IPS DF 6.9 (cell line): ENCODE data around the gene TBC1D16.
A peak's percentile ranks its signal among the peaks of the same experiment; 100 is the strongest.
"Not testable (repeated sequence)": the region's sequence is repeated elsewhere in the genome, so short reads cannot be mapped to it uniquely, and the experiment has no call there.

Experiments
- DNase-seq: peaks from one replicate; pipeline ENCODE4 v3.0.0-alpha.2; 2013; ENCODE audit warnings: low read depth, low spot score
- H3K27ac ChIP-seq: one replicate; pipeline ENCODE4 v1.5.1; 2013; ENCODE audit warnings: low read length, control low read depth
- H3K27me3 ChIP-seq: 2 replicates; pipeline ENCODE4 v1.6.1; 2013; ENCODE audit warnings: mild to moderate bottlenecking, low read length; ENCODE audit not compliant: control insufficient read depth, insufficient read depth
- H3K36me3 ChIP-seq: 2 replicates; pipeline ENCODE4 v1.6.1; 2013; ENCODE audit warnings: low read length; ENCODE audit not compliant: control insufficient read depth, insufficient read depth
- H3K4me1 ChIP-seq: 2 replicates; pipeline ENCODE4 v1.6.1; 2013; ENCODE audit warnings: low read length; ENCODE audit not compliant: control insufficient read depth, insufficient read depth
- H3K4me3 ChIP-seq: 2 replicates; pipeline ENCODE4 v1.5.1; 2013; ENCODE audit warnings: mild to moderate bottlenecking, low read length
- H3K9me3 ChIP-seq: 2 replicates; pipeline ENCODE4 v1.6.1; 2013; ENCODE audit warnings: low read length, inconsistent platforms; ENCODE audit not compliant: control insufficient read depth, insufficient read depth
- WGBS: extraction: QIAGEN DNeasy Blood & Tissue Kit; methylation state at CpG from one replicate; pipeline ENCODE4 v1.1.7; 2013; ENCODE audit warnings: mixed read lengths, missing lambda C conversion rate; ENCODE audit not compliant: insufficient read length, insufficient coverage; 5-methylcytosine and 5-hydroxymethylcytosine counted together

Gene TBC1D16

GRCh38 chr17:80053102-80053501, 17.4 kb upstream of the TBC1D16 start:
- WGBS: no CpG with 5 or more reads among the region's 10 CpGs
- Histone ChIP-seq H3K4me3 (no peak overlapping the region), H3K27me3 (no peaks in the 10 kb centered on the region), H3K36me3 (no peaks in the 10 kb centered on the region), H3K4me1 (0 out of 2 replicates have a peak, but pooled peaks cover 1% of the 10 kb centered on the region), H3K9me3 (no peaks in the 10 kb centered on the region), H3K27ac (no peak overlapping the region)
- no peak for DNase-seq

GRCh38 chr17:80051681-80052080, 16.0 kb upstream of the TBC1D16 start:
- WGBS: no CpG with 5 or more reads among the region's 11 CpGs
- H3K4me1 ChIP-seq: 0 out of 2 replicates have a peak, but pooled peaks cover 1% of the 10 kb centered on the region
- no peaks in the 10 kb centered on the region for H3K9me3 ChIP-seq
- no peaks in the 10 kb centered on the region for H3K27me3 ChIP-seq
- no peaks in the 10 kb centered on the region for H3K36me3 ChIP-seq
- DNase-seq: no peak
- no peak overlapping the region for H3K4me3 ChIP-seq
- no peak overlapping the region for H3K27ac ChIP-seq

GRCh38 chr17:80050706-80051105, 15.0 kb upstream of the TBC1D16 start:
- H3K36me3 ChIP-seq: no peaks in the 10 kb centered on the region
- WGBS: no CpG with 5 or more reads among the region's 16 CpGs
- no peak overlapping the region for H3K27ac ChIP-seq
- DNase-seq: no peak
- H3K27me3 ChIP-seq: no peaks in the 10 kb centered on the region
- no peaks in the 10 kb centered on the region for H3K9me3 ChIP-seq
- H3K4me3 ChIP-seq: no peak overlapping the region
- 0 out of 2 replicates have a peak, but pooled peaks cover under 1% of the 10 kb centered on the region for H3K4me1 ChIP-seq

- no peak overlapping the region for H3K4me3 ChIP-seq
- H3K36me3 ChIP-seq: no peaks in the 10 kb centered on the region
- no peak overlapping the region for H3K27ac ChIP-seq
- no peaks in the 10 kb centered on the region for H3K9me3 ChIP-seq
- H3K27me3 ChIP-seq: no peaks in the 10 kb centered on the region
- no peak for DNase-seq
- no peaks in the 10 kb centered on the region for H3K4me1 ChIP-seq
- WGBS: no CpG with 5 or more reads among the region's 21 CpGs
Measured at GRCh38 chr17:80049986-80050385, 14.3 kb upstream of the TBC1D16 start.

- Histone ChIP-seq H3K4me1 (no peaks in the 10 kb centered on the region), H3K4me3 (no peak overlapping the region), H3K27me3 (no peaks in the 10 kb centered on the region), H3K9me3 (no peaks in the 10 kb centered on the region), H3K36me3 (no peaks in the 10 kb centered on the region), H3K27ac (no peak overlapping the region)
- DNase-seq: no peak
- no CpG with 5 or more reads among the region's 11 CpGs for WGBS
Measured at GRCh38 chr17:80047176-80047575, 11.5 kb upstream of the TBC1D16 start.

- not testable (repeated sequence) for H3K27ac ChIP-seq, DNase-seq, H3K4me1 ChIP-seq, H3K4me3 ChIP-seq, H3K9me3 ChIP-seq, H3K36me3 ChIP-seq, H3K27me3 ChIP-seq
- WGBS: no CpG with 5 or more reads among the region's 10 CpGs
Measured at GRCh38 chr17:80046709-80047108, 11.0 kb upstream of the TBC1D16 start.

- DNase-seq: no peak
- Histone ChIP-seq H3K27ac (no peak overlapping the region), H3K36me3 (no peaks in the 10 kb centered on the region), H3K4me1 (no peaks in the 10 kb centered on the region), H3K4me3 (no peak overlapping the region), H3K27me3 (no peaks in the 10 kb centered on the region), H3K9me3 (no peaks in the 10 kb centered on the region)
- 91% methylated on average over 1 of the region's 4 CpGs for WGBS
Measured at GRCh38 chr17:80045703-80046102, 10.0 kb upstream of the TBC1D16 start.

- Histone ChIP-seq H3K4me3 (no peak overlapping the region), H3K27me3 (no peaks in the 10 kb centered on the region), H3K9me3 (no peaks in the 10 kb centered on the region), H3K27ac (no peak overlapping the region), H3K4me1 (no peaks in the 10 kb centered on the region), H3K36me3 (no peaks in the 10 kb centered on the region)
- no CpG with 5 or more reads among the region's 6 CpGs for WGBS
- DNase-seq: no peak
Measured at GRCh38 chr17:80043963-80044362, 8.3 kb upstream of the TBC1D16 start.

GRCh38 chr17:80036715-80037477, 1.2 kb upstream of the TBC1D16 start:
- Histone ChIP-seq H3K4me1 (no peaks in the 10 kb centered on the region), H3K27me3 (no peaks in the 10 kb centered on the region), H3K4me3 (peak overlapping the region; percentile 94), H3K27ac (no peak overlapping the region), H3K9me3 (no peaks in the 10 kb centered on the region), H3K36me3 (no peaks in the 10 kb centered on the region)
- WGBS: no CpG with 5 or more reads among the region's 52 CpGs
- no peak for DNase-seq

- WGBS: no CpG with 5 or more reads among the region's 89 CpGs
- Histone ChIP-seq H3K36me3 (no peaks in the 10 kb centered on the region), H3K4me3 (peak within 1 kb of the TSS; percentile 94), H3K4me1 (no peaks in the 10 kb centered on the region), H3K27ac (no peak within 1 kb of the TSS), H3K27me3 (no peaks in the 10 kb centered on the region), H3K9me3 (no peaks in the 10 kb centered on the region)
- DNase-seq: no peak
Measured at GRCh38 chr17:80035937-80036714, 454 bp upstream of the TBC1D16 start, which contains the start of gene CCDC40. CCDC40 (plus strand) TSS chr17:80036642; CDS start chr17:80036663, 21 bp downstream.
